IPS-NIHi11 (cell line): Measurements from ENCODE around the gene ACSM6.
"Not testable (repeated sequence)": the region's sequence is repeated elsewhere in the genome, so short reads cannot be mapped to it uniquely, and the experiment has no call there.

ENCODE experiments used
- DNase-seq: peaks from one replicate; pipeline ENCODE4 v3.0.0; 2012; ENCODE audit warnings: mixed read lengths, low spot score

The ACSM6 gene, protein sequence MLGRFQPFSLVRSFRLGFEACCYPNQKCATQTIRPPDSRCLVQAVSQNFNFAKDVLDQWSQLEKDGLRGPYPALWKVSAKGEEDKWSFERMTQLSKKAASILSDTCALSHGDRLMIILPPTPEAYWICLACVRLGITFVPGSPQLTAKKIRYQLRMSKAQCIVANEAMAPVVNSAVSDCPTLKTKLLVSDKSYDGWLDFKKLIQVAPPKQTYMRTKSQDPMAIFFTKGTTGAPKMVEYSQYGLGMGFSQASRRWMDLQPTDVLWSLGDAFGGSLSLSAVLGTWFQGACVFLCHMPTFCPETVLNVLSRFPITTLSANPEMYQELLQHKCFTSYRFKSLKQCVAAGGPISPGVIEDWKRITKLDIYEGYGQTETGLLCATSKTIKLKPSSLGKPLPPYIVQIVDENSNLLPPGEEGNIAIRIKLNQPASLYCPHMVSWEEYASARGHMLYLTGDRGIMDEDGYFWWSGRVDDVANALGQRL

DNA sequence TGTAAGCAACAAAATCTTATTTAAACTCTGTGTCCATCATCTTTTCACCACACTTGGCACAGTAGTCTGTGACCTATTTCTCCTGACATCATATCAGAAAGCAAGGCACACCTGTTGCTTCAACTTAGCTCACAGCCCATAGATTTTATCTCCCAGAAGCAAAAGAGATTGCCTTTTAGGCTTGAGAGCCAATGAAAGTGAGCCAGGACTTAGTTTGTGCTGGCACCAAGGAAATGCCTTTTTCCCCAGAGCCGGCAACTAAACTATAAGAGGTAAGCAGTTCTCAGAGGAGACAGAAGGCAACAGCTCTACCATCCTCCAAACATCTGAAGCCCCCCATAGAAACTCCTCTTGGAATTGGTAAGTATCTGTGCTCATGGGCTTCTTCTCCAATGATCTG lies at the start of gene ACSM6:
ACSM6 (plus strand) TSS at position 295 of the 400 bp plus-strand sequence. CDS start 248 bp downstream, outside the sequence.
- DNase-seq: no peak

DNA sequence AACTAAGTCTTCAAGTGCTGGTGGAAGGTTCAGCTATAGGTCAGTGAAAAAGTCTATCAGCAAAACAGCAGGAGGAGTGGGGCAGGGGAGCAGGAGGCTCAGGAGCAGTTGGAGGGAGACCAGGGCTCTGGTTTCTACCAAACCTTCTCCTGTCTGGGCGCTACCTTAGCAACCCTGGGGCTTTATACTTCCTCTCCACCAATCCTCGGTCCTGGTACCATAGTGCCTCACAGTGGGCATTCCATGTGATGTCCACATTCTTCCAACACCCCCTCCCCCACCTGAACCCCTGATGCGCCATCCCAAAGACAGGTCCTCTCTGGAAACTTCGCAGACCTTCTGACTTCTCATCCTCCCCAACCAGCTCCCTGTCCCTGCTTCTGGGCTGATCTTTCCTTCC lies 25.3 kb upstream of the ACSM6 start:
- no peak for DNase-seq

DNA sequence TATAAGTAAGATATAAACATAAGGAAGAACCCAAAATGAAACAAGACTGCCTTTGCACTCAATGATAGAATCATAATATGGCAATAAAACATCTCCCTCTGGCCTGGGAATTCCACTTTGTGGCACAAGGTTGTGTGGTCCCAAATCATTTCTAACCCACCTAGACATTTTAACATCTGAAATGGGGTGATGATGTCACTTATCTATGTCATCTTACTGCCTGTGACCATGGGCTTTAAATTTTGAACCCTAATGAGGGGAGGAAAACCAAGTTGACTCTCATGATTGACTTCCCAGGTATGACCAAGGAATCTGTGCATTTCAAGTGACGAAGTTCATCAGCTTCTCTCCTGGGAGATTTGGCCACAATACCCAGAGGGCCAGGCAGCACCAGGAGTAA lies 24.5 kb upstream of the ACSM6 start:
- DNase-seq: no peak

DNA sequence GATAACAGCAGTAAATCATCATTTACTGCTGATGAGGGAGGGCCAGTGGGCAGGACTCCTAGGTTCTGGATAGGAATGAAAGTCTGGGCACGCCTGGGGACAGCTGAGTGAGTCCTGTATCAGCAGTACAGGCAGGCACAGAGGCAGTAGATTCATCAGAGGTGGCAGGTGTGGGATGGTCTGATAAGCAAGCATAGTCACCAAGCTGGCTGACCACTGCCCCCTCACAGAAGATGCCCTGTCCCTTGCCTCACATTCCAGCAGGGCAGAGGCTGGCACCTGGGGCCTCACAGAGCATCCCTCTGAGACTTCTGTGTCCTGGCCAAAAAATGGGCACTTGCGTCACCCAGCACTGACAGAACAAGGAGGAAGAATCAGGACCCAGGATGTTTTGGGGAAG lies 23.2 kb upstream of the ACSM6 start:
- DNase-seq: no peak

DNA sequence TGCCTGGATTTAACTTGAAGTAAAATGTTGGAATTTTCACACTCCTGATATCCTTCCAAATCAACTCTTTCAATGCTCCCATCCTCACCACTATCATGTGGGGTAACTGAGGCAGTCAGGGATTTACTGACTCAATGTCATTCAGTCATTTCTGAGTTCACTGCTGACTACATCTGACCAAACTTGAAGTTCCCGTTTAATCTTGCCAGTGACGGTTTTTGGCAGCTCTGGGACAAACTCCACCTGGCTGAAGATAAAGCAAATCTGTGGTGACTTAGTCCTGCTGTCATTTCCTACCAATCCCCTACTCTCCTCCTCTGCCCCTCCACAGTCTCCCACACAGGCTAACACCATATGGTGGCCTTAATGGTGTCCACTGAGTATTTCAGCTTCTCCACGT lies 22.7 kb upstream of the ACSM6 start:
- no peak for DNase-seq

DNA sequence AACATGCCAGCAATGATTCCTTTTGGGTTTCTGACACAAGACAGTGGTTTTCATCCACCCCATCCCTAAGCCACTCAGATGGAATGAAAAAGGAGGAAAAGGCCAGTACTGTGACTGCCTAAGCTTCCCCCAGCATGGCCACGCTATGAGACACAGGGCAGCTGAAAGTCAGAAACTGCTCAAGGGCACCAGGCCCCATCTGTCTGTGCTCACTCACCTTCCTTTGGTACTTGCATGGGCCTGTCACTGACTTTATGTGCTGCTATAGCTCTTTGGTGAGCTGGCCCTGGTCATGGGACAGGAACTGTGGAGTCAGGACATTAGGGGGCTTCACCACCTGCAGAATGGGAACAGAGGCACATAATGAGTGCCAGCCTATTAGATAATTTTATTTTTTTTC lies 21.2 kb upstream of the ACSM6 start:
- DNase-seq: no peak

DNA sequence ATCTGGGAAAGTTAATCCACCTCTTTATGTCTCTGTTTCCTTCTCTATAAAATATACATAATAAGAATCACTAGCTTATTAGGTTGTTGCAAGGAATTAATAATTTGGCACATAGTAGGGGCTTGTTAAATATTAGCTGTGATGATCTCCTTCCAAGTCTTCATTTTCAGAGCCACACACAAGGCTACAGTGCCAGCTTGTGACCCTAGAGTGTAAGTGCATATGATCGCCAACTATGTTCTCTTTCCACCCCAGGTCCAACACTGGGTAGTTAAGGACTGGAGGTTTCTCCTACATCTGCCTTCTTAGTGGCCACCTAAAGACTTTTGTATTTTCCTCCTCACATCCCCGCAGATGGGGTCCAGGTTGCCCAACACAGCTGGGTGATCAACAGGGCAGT lies 17.9 kb upstream of the ACSM6 start:
- peak; percentile 18 for DNase-seq

DNA sequence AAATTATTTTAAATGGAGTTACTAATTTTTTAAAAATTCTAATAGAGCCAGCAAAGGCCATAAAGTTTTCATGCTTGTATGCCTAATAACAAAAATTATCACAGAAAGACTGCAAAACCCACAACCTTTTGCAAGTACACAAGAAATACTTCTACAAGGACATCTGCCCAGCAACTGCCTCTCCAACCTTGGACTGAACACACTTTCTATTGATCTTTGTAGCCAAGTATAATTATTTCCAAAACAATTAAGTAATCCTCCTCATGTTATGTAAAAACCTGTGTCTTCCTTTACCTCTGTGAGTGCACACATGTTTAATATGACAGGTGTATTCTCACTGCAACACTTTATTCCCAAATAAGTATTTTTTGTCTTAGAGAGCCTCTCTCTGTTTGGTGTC lies 16.6 kb upstream of the ACSM6 start:
- no peak for DNase-seq

DNA sequence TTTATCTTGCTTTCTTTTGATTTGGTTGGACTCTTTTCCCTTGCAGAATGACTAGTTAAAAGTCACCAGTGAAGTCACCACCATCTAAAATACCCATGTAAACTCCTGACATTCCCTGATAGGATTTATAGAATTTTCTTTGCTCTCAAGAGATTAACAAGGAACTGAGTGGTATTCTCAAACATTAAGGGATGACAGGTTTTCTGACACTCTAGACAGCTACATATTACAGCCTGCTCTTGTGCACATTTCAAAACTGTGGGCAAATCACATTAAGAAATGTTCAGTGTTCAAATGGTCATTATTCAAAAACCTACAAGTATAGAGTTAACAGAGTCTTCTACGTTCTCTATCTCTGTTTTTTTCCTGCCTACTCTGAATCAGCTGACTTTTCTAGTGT lies 15.8 kb upstream of the ACSM6 start:
- DNase-seq: no peak

DNA sequence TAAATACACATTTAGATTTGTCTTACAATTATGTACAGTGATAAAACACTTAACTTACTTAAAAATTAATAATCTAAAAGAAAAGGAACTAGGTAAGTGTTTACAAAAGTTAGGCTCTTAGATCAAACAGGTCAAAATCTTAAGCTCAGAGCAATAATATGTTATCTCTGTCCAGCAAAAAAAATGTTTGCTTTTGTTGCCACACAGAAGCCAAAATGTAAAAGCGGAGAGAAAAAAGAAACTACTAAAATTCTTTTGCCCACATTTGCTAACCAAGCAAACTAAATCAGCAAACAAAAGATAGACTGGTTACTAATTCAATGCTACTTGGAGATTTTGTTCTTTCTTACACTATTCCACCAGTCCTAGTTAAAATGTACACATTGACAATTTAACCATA lies 15.2 kb upstream of the ACSM6 start:
- no peak for DNase-seq

DNA sequence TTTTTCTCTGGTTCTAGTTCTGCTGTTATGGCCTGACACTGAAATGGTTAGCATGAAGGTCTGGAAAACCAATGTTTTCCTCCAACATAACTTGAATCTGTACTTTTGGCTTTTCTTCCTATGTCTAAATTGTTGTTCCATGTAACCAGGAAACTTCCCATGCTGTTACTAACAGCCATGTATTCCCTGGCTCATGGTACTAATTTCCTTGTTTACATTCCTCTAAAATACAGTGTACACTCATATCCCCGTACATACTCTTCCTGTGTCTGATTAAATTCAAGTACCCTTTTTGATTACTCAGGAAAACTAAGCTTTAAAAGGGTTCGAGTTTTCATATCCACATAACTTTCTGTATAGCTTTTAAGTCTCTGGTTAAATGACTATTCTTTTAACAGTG lies 12.3 kb upstream of the ACSM6 start:
- DNase-seq: no peak

DNA sequence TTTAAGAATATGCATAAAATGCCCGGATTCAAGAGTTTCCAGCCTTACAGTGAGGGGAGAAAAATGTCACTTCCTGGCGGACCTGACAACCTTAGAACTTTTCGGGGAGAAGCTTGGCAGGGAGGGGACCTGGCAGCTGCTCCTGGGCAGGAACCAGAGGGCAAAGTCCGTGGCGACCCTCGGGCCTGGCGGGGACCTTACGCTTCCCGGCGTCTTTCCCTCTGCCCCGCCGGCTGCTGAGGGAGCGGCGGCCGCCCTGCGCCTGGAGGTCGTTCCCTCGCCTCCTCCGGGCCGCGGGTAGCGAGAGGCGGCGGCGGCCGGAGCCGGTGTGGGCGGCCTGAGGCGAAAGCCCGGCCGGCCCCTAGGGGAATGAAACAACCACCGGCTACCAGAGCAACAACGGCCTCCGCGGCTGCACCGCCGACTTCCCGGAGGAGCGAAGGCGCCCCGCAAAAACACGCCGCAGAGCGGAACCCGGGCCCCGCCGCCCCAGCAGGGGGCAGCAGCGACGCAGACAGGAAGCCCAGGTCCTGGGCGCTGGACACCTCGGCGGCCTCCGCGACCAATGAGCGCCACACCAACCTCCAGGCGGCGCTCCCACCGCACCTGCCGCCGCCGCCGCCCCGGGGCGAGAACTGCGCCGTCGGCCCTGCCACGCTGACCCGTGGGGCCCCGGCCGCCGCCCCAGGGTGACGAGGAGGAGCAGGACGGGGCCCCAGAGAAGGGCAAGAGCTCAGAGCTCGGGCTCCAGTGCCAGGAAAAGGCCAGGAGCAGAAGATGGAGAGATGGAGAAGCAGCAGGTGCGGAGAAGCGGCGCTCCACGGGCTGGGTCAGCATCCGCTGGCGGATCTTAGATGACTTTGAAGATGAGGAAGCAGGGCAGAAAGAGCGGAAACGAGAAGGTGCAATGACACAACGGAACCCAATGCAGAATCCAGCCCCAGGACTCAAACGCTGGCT lies 10.5 kb upstream of the ACSM6 start:
- peak; percentile 98 for DNase-seq

DNA sequence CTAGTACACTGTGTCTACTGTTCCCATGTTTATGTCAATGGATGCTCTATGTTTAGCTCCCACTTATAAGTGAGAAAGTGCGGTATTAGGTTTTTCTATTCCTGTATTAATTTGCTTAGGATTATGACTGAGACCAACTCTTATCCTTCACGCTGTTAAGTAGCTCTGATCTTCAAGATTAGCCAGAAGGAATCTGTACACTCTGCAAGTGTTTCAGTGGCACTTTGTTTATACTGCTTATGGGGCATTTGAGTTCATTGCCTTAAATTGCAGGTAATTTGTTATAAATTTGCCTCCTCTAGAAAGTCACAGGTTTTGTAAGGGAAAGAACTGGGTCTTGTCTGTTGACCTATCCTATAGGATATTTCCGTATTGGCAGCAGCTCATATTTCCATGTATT lies 6.4 kb upstream of the ACSM6 start:
- DNase-seq: no peak

DNA sequence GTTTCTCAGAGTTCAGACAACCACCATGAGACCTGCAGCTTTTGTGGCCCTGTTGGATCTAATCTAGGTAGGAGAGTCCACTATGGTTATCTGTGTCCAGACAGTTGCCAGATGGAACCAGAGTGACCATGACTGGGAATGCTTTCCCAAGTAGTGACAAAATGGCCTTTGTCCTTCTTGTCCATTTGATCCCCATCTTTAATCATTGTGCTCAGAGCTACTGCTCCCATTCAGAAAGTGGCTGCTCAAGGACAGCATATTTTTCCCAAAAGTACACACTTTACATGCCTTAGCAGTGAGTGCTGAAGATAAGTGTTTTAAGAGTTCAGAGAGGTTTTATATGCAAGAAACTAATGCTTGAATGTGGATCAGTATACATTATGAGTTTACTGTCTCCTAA lies 5.4 kb upstream of the ACSM6 start:
- no peak for DNase-seq

DNA sequence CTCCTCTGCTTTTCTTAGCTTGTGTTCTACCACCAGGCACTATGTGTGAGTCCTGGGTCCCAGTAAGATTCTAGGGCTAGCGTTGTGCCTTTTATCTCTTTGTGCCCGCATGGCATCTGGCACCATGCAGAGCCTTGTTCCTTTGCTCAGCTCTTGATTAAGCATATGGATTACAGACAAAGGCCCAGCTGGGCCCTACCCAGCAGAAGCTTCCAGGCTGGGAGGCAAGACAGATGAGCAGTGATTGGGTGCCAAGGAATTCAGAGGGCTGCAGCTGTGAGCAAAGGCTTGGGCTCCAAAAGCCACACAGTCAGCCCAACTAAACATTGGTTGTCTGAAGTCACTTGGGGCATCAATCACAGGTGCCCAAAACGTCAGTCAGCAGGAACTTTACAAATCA lies 2.0 kb downstream of the ACSM6 start:
- DNase-seq: peak; percentile 40

DNA sequence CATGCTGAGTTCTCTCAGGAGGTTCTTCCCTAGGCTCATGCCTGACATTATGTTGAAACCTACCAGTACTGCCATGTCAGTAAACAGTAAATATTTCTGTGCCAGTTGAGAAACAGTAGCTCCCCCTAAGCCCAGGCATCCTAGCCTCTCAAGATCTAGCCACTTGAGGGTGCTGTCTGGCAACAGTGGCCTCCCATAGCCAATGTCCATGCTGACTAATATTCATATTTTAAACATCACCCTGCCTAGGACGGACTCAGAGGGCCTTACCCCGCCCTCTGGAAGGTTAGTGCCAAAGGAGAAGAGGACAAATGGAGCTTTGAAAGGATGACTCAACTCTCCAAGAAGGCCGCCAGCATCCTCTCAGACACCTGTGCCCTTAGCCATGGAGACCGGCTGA lies 7.7 kb downstream of the ACSM6 start:
- DNase-seq: peak; percentile 39

DNA sequence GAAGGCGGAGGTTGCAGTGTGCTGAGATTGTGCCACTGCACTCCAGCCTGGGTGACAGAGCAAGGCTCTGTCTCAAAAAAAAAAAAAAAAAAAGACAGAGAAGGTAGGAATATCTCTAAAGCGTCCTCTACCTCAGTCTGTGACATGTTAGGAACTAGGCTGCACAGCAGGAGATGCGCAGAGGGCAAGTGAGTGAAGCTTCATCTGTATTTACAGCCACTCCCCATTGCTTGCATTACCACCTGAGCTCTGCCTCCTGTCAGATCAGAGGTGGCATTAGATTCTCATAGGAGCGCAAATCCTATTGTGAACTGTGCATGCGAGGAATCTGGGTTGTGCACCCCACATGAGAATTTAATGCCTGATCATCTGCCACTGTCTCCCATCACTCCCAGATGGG lies 8.8 kb downstream of the ACSM6 start:
- not testable (repeated sequence) for DNase-seq

DNA sequence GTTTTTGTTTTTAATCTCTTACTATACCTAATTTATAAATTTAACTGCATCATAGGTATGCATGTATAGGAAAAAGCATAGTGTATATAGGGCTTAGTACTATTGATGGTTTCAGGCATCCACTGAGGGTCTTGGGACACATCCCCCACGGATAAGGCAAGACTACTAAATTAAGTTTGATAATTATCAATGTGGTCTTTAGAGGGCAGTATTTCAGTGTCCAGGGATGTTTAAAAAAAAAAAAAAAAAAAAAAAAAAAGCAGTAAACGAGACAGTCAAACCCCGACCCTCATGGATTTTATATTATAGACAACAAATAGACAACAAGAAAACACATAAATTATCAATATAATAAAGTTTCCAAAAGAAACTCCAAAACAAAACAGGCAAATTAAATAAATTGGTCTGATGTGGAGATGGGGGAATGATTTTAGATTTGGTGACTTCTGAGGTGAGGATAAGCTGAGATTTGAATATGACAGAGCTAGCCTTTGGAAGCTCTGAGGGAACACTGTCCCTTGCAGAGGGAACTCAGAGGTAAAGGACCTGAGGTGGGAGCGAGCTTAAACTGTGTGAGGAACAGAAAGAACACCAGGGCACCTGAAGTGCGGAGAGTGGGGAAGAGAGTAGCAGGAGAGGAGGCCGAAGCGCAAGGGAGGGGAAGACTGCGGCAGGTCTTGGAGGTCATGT lies 14.8 kb downstream of the ACSM6 start:
- DNase-seq: peak; percentile 43

DNA sequence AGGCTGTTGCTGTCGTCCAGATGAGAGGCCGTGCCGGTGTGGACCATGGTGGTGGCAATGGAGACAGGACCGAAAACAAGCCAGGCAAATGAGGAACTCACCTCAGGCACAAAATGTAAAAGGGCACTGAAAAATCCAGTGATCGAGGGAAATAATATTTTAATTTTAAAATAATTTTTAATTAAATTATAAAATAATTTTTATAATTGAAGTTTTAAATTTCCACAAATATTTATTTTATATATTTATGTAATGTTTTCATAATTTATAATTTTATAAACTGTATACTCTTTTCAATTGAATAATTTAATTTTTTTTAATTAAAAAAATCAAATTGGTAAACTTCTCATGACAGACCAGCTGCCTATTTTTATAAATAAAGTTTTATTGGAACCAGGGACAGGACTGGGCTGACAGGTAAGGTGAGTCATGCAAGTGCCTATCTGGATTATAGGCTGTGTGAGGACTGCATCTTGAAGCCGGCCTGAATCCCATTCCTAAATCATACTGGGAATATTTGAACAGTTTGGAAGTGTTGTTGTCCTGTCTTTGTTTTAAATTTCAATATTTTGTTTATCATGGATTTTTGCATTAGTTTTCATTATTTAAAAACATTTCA lies 15.6 kb downstream of the ACSM6 start:
- DNase-seq: no peak

DNA sequence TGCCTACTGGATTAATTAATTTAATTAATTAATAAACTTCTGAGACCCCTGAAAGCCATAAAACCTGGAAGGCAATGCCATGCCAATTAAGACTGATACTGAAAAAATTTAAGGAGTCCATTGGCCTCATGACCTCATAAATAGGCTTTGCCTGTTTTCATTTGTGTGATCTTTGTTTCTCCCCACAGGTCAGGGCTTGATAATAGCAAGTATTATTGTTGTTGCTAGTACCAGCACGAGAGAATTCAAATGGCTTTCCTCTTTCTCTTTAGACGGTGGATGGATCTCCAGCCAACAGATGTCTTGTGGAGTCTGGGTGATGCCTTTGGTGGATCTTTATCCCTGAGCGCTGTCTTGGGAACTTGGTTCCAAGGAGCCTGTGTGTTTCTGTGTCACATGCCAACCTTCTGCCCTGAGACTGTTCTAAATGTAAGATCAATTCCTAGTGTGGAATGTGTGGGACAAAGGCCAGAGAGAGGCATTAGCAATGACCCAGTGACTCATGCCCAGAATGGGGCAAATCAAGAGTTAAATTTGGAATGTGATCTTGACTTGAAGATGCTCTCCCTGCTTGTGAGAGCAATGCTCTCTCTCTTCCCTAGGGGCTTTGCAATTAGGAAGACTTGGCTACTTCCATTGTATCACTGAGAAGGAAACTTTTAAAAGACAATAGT lies 17.7 kb downstream of the ACSM6 start:
- DNase-seq: no peak

DNA sequence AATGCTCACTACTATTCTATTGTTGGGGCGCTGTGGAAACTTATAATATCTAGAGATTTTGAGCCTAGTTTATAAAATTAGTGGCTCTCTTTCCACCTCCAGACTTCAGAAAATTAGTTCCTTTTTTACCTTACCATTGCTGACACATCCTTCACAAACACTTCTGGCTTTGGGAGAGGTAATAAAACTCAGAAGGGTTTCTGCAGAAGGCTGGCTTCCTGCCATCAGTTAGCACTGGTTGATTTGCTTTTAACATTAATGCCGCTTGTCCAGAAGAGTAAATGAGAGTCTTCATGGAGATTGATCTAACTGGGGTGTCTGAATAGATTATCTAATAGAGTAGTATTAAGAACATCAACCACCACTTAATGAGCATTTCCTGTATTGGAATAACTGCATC lies 20.3 kb downstream of the ACSM6 start:
- DNase-seq: no peak
